ENCODE measurements around the gene FRS3.

The FRS3 gene

DNA sequence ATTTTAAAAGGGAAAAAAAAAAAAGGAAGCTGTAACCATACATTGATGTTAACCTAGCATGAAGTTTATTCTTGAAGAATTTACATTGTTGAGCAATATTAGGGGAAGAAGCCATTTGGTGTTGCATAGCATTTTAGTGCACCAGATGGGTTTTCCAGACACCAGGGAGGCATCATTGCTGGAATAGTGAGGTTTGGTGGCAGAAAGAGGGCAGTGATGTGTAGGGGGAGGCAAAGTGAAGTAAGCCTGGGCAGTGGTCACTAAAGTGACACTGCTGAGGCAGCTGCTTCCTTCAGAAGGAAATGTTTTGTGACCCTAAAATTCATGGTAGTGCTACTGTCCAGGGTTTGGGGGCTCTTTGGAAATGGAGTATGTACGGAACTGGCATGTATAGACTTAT lies 10.3 kb upstream of the FRS3 start:
- peak; percentile 38 for DNase-seq

DNA sequence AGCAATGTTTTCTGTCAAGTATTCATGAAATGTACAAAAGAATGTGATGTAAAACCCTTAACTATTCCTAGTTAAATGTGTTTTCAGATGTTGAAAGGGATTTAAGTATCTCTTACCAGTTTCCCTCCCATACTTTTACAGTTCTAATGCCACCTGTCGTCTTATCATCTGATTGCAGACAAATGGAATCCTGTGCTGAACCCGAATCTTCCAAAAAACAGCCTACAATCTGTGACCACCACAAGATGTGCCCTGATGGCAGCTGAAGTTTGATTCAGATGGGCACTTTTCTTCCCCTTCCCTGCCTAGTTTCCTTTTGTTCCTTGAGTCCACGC lies 9.7 kb upstream of the FRS3 start:
- no peak for DNase-seq

DNA sequence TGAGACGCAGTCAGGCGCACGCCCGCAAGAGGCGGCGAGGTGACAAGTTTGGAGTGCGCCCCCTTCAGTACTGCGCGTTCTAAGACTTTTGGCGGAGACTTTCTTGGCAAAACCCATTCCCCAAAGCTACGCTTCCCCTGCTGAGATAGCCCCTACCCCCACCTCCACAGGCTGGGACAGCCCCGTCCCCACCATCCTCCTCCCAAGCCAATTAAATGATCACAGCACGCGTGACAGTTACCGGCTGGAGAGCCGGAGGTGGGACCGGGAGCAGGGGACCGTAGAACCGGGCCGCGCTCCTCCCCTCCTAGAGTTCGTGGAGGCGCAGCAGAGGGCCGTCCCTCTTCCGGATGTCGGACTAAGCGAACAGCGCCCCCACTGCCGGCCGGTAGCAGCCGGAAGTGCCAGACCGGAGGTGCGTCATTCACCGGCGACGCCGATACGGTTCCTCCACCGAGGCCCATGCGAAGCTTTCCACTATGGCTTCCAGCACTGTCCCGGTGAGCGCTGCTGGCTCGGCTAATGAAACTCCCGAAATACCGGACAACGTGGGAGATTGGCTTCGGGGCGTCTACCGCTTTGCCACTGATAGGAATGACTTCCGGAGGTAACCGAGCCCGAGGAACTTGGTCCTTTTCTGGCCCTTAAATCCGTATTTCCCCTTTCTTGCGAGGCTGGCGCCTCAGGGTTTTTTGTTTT lies 7.7 kb upstream of the FRS3 start, which contains the start of gene TOMM6:
TOMM6 (plus strand) TSS at position 476 of the 699 bp plus-strand sequence; CDS start at position 480, 4 bp downstream.
- DNase-seq: peak; percentile 97

DNA sequence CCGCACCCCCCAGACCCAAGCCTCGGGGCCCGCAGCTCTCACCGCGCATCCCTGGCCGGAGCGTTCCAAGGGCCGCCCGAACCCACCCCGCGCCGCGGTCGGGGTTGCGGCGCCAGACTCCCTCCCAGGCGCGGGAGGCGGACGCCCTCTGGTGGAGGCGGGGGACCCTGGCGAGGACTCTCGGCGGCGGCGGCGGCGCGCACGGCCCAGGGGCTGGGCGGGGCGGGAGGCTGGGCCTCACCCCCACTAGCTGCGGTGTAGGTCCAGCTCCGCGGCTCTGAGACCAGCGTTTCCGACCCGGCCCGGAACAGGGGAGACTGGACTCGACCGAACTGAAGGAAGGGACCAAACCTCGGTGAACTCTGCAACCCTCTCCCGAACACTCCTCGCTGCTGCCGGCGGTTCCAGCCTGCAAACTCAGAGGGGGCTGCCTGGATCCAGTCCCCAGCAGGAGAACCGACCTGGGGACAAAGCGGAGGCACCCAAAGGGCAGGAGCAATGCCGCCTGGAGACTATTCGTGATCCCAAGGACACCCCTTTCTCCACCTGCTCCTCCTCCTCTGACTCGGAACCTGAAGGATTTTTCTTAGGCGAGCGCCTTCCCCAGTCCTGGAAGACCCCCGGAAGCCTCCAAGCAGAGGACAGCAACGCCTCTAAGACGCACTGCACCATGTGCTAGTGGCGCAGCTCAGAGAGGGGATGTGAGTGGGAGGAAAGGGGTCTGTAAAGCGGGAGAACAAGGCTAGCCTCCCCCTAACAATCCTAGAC lies 6.9 kb upstream of the FRS3 start:
- peak; percentile 96 for DNase-seq

DNA sequence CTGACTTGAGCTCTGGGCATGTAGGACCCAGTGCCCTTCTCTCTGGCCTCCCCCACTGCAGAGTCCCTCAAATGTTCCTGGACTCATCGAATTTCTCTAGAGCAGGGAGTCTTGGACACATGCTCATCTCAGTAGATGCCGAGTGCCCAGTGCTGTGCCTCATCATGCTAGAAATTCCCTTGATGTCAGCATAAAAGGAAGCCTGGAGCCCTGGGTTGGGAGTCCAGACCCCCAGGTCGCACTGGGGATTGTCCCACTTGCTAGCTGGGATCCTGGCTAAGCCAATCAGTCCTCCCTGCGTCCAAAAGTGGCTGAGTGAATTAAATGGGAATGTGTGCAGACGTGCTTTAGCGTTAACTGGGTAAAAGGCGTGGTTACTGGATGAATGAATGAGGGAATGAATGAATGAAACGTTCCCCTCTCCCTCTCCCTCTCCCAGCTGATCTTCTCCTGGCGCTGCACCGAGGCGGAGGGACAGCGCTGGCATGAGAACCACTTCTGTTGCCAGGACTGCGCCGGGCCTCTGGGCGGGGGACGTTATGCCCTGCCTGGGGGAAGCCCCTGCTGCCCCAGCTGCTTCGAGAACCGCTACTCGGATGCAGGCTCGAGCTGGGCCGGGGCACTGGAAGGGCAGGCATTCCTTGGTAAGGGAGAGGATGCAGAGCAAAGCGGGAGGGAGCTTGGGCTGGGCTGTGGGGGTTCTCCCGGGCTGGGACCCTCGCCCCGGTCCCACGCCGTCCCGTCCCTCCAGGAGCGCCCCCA lies 6.2 kb upstream of the FRS3 start:
- DNase-seq: no peak

DNA sequence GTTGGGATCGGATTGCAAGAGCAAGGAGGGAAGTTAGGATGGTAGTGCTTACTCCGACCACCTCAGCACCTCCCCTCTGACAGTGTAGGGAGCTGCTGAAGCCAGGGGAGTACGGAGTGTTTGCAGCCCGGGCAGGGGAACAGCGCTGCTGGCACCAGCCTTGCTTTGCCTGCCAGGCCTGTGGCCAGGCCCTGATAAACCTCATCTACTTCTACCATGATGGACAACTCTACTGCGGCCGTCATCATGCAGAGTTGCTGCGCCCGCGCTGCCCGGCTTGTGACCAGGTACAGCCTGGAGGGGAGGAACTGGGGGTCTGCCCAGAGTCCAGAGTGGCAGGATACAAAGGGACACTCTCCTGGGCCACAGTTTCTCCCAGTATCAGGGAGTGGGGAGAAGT lies 5.6 kb upstream of the FRS3 start:
- DNase-seq: no peak

DNA sequence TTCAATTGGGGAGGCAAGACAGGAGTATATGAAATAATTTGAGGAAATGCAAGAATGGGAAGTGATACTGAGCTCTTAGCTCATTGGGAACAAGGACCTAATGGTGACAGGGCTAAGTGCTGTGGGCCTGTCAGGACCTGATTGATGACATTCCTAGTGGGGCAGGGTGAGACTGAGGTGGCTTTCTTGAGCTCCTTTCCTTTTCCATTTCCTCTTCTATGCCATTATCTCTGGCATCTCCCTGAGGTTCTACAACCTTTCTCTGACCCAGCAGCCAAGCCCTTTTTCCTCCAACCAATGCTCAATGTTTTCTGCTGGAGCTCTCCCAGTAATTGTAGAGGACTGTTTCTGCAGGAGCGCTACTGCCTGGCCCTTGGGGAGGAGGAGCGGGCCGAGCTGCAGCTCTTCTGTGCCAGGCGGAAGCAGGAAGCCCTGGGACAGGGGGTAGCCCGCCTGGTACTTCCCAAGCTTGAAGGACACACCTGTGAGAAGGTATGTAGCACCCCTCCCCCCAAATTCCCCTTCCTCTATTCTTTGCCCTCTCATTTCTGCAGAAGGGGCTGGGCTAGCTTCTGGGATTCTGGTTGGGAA lies 5.0 kb upstream of the FRS3 start:
- DNase-seq: no peak

DNA sequence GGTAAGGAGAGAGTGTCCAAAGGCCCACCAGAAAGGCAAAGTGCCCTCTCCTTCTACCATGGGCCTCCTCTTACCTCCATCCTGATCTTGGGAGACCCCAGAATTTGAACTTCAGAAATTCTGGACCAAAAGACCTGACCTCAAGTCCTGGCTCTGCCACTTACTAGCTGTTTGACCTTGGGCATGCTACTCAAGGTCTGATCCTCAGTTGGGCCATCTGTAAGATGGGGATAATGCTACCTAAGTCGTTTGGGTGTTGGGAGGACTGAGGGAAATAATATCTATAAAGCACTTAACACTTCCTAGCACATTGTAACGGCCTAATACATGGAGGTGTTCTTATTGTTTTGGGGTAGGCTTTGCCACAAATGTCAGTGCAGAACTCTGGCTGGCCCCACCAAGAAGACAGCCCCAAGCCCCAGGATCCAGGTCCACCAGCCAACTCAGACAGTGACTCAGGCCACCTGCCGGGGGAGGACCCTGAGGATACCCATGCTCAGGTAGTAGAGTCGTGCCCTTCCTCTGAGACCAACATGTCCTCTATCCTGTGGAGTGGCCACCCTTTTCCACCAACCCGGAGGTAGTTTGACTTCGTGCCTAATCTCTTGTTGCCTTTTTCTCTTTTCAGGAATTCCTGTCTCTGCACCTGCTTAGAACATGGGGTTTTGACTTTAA lies 3.5 kb upstream of the FRS3 start:
- DNase-seq: no peak

DNA sequence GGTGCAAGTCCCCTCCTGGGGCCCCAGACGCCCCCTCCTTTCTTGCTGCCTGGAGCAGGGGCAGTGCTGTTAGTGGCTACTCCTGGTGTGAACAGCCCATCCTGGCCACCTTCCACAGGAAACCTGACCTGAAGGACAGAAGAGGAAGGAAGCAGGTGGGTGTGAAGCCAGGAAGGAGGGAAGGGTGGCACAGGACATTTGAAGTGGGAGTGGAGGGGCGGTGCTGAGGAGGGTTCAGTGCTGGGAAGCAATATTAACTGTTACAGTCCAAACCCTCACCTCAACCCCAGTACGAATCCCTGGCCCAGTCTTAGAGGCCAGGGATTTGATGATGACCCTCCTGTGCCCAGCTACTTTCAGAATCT lies 1.6 kb upstream of the FRS3 start:
- DNase-seq: no peak

DNA sequence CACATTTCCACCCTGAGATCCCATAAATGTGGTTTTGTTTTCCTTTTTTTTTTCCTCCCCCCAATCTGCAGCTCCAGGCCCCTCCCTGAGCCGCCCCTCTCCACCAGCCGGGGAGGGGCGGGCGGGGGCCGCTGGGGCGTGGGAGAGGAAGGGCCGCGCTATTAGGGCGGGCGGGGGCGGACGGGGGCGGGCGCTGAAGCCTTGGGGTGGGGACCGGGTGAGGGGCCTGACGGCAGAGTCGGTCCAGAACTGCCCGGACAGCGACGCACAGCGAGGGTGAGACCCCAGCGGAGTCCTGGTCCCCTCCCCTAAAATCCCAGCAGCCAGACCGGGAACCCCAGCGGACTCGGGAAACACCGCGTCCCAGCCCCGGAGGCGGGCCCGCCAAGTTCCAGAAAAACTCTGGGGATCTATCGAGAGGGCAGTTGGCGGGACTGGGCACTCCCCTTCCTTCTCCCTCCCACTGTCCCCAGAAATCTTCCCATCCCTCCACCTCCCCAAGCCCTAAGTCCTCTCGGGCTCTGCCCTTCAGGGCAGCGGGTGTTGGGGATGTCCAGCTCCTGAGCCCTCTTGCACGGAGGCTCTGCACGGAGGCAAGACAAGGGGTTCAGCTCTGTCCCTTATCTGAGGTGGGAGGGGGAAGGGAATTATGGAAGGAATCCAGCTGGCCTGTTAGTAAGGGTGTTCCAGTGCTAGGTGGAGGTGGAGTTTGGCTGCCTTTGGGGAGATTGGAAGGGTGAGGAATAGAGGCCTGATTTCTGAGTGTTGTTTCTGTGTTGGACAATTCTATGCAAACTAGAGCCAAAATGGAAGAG lies 1.1 kb upstream of the FRS3 start, which contains the start of gene PRICKLE4:
PRICKLE4 (plus strand) TSS at position 232 of the 815 bp plus-strand sequence. CDS start 2,692 bp downstream, outside the sequence.
- no peak for DNase-seq

DNA sequence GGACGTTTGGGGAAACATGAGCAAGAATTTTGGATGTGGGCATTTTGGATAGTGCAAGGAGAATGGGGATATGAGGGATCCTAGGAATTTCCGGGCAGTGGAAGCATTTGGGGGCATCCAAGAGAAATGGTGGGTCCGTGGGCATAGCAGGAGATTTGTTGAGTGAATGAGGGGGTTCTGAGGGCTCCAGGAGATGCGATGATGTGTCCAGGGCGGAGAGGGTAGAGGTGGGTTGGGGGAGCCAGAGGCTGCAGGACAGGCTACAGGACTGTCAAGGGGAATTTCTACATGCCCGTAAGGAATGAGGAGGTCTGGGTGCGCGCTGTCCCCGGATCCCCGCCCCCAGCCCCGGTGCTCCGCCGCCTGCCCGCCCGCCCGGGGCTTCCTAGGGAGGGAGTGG lies 364 bp downstream of the FRS3 start:
- peak; percentile 70 for DNase-seq

DNA sequence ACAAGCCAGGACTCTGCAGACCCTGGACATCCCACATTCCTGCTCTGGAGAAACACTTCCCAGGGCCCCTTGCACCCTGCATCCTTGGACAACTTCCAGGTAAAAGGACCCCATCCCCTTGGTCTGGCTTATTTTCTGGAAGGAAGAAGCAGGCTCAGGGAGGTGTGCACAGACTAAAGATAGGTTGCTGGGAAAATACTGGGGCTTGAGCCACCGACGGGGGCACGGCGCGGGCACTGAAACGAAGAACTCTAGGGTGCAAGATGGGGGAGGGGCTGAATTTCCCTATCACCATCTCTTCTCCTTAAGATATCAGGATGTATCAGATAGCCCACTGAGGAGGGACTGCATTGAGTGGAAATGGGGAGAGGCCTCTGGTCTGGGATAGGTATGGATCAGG lies 805 bp downstream of the FRS3 start:
- DNase-seq: no peak

DNA sequence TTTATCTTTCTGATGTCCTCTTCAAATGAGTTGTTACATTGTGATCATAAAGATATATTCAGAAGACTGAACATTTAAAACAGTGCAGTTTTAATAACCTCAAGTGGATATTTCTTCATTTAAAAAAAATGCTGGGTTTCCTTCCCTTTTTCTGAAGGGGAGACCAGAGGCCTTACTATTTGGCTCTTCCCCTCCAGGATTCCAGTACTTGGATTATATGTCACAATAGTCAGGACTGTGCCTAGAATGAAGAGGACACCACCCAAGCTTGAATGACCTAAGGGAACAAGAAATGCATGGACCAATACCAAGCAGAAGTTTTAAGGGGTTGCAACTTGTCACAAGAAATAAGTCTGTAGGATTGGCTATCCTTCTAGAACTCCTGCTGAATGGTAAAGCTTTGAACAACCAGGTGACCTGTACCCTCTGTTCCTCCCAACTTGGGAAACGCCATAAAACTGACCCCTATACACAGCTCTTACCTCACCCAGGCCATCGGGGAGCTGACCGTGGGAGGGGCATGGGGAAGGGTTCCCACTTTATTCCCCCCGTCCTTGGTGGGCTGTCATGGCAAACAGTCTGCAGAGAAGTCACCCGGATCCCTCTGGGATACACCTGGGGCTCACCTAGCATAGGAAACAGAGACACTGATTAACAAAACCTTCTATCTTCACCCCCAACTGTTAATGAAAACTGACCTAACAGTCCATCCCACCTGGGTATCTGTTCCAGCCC lies 2.0 kb downstream of the FRS3 start:
- no peak for DNase-seq

DNA sequence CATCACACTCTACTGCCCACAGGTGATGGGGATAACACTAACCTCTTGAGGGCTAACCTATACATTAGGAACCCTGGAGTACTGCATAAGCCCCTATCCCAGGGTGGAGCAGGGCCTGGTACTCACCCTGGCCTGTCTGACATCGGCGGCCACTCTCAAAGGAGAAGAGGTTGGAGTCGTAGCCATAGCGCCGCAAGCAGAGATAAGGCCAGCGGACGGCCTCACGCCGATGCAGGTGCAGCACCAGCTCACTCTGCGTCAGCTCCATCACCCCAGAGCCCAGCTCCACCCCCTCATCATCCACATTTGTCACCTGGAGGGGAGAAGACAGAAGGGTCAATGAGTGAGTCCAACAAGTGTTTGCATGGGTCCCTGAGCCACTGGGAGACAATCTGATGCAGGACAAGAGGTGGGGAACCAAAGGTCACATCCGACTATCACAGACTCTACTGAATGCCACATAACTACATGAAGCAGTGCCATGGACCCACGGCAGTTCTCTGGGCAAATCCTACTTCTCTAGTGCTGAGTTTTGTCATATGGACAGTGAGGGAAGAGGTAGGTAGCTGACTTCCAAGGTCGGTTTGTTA lies 4.3 kb downstream of the FRS3 start:
- no peak for DNase-seq

DNA sequence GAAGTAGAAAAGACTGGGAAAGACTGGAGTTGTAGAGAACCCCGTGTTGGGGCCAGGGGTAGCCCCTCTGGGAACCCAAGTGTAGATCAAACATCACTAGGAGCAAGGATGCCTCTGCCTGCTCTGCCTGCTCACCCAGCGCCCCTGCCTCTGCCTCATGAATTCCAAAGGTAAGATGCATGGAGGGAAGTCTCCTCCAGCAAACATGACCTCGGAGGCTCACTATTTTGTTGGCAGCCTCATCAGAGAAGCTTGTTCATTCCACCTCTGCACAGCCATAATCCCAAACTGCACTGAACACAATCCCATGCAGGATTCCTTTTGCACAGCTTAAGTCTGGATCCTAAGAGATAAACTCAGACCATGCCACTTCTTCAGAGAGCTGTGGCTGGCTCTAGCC lies 4.9 kb downstream of the FRS3 start:
- DNase-seq: no peak

DNA sequence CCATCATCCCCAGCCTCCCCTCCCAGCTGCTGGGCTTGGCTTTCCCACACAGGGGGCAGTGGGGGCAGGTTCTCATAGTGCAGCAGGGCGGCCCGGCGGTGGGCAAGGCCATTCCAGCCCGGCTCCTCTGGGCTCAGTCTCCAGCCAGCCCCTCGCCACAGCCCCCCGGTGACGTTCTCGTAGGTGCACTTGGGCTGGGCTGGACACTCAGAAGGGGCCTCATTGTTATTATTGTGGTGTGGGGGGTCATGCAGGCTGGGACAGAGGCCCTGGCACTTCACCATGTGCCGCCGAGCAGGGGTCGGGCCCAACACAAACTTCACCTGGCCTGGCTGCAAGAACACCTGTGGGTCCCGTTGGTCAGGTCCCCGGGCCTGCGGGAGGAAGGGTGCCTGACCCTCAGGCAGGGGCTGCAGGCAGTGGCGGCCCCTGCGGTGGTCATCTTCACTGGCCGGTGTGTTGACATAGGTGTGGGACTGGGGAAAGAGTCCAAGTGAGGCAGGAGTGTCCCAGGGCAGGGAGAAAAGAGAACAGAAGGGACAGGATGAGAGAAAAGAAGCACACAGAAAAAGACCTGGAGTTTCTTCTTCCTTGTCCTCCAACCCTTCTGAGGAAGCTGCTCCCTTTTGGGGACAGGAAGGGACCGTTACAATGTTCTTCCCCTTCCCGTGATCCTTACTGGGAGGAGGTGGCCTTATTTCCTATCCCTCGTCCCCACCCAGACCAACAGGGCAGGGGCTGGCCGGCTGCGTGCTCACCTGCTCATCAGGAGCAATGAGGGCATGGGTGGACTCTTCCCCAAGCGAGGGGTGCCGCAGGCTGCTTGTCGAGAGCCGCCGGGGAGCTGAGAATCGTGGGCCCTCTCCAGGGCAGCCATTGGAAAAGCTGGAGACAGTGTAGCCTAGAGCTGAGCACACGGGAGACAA lies 8.4 kb downstream of the FRS3 start:
- DNase-seq: no peak

DNA sequence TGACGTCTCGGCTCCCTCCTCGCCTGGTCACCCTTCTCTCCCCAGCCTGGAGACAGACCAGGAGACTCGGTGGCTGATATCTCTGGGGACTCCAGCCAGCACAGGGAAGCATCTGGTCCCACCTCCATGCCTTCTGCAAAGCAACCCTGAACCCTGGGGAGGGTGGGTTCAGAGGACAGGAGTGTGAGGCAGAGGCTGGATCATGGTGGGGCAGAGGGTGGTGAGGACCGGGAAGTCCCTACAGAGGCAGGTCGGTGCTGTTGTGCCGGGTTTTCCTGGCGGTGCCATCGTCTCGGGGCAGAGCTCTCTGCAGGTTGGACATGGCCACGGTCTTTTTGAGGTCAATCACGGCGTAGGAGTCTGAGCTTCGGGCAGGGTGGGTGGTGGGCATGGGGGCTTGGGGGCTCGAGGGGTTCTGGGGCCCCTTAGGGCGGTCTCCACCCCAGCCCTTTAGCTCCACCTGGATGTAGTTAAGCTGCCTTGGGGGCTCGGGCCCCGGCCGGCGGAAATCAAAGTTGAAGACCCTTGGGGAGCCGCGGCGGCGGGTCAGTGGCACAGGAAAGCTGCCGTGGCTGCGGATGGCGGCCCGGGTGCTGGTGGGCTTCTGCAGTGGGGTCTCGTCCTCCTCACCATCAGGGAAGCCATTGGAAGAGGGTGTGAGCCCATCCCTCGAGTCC lies 9.2 kb downstream of the FRS3 start:
- no peak for DNase-seq

DNA sequence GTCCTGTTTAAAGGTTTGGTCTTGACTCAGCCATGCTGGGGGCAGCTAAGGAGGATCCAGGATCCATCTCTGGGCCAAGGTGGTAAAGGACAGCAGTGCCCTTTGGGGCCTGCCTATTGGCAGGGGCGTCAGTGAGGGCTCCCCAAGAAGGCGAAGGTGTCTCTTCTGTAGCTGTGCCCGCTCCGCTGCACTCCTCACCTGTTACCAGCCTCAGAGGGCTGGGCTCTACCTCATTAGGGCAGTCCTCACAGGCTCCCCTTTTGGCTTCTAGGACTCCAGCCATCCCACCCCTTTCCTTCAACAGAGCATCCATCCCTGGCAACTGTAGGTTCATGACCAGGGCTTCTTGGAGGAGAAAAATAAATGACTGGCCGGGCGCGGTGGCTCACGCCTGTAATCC lies 10.3 kb downstream of the FRS3 start:
- no peak for DNase-seq

All from activated CD8-positive, alpha-beta memory T cell treated with anti-CD3 and anti-CD28 coated beads for 24 hours (primary cell).